Fibroblast of villous mesenchyme (primary cell): Measurements from ENCODE around the gene TNS1. TPM values are rescaled to one million over a fixed set of nuclear protein-coding genes. Genes with fewer than 3 reads are reported as not detected.

Experiments used
- DNase-seq: peaks from one replicate; pipeline ENCODE4 v3.0.0-alpha.2; 2010; ENCODE audit warnings: low read depth
- H3K4me3 ChIP-seq: 2 replicates; pipeline ENCODE4 v1.5.1; 2011; ENCODE audit warnings: low read depth, mild to moderate bottlenecking, low read length
- CTCF ChIP-seq: IDR thresholded peaks from 2 replicates; pipeline ENCODE4 v1.5.1; 2012; ENCODE audit warnings: low read depth, mild to moderate bottlenecking, low read length; ENCODE audit not compliant: insufficient read depth
- total RNA-seq: library from RNA; depleted of rRNA; stranded (reverse); fragments of >200 nt; gene quantifications from 2 replicates; pipeline ENCODE4 v1.2.3, GENCODE V29; 2012

The TNS1 gene
- total RNA-seq, 1 donor = 127 TPM

DNA sequence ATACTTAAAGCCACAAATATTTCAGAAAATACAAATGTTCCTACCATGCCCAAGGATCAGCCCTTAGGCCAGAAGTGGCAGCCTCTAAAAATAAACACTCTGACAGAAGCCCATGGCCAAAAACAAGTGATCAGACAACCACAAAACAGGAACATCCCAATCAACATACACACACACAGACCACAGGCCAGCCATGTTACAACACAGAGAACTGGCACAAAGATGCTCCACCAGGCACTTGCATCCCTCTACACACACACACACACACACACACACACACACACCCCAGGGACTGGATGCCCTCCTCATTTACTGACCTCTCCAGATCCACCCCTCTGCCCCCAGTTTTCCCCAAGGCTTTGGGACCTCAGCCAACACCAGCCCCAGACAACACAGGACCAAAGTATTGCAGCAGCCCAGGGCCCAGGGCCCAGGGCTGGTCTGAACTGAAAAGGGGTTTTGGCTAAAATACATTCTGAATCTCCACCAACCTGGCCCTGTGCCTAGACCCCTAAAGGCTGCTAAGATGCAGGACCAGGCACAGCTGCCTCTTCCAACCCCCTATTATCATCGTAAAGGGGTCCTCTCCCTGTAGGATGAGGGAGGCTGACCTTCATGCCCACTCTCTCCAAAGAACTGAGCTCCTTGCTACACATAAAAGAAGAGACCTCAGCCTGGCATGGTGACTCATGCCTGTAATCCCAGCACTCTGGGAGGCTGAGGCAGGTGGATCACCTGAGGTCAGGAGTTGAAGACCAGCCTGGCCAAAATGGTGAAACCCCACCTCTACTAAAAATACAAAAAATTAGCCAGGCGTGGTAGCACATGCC lies 151.4 kb downstream of the TNS1 start:
- TF ChIP-seq CTCF = no peak
- peak; percentile 63 for DNase-seq
- H3K4me3 ChIP-seq = no peak overlapping the region

DNA sequence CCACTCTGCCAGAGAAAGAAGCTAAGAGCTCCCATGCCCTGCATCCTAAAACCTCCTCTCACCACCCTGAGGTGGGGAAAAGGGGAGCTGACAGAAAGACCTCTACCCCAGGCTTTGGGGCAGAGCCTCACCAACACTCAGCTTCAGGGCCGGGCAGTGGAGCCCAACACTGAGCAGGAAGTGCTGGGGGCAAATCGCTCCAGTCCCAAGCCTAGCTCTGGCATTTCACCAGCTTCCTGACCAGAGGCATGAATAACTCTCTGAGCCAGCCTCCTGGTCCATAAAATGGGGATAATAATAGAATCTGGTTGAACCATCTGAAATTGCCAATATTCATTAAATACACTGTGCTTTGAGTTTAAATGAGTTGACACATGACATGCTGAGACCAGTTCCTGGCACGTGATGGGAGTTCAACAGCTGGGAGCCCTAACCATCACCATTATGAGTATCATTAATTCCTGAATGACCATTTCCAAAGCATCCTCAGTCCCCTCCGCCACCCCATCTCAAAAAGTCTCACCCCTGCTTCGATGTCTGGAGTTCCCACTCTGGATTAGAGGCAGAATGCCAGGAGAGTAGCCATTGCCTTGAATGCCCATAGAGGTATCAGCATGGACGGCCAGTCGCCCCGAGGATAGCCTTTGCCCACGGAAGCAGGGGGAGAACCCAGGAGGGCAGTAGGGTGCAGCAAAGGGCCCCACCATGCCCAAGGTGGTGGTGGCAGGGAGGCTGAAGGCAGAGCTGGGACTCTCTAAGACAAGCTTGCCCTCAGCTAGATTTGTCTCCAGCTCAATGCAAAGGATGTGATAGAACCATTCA lies 153.4 kb downstream of the TNS1 start:
- no peak overlapping the region for H3K4me3 ChIP-seq
- TF ChIP-seq CTCF = no peak
- no peak for DNase-seq

- H3K4me3 ChIP-seq = no peak overlapping the region
- DNase-seq = no peak
- no peak for TF ChIP-seq CTCF
Observed at GRCh38 chr2:217848351-217848957, 154.3 kb downstream of the TNS1 start.

DNA sequence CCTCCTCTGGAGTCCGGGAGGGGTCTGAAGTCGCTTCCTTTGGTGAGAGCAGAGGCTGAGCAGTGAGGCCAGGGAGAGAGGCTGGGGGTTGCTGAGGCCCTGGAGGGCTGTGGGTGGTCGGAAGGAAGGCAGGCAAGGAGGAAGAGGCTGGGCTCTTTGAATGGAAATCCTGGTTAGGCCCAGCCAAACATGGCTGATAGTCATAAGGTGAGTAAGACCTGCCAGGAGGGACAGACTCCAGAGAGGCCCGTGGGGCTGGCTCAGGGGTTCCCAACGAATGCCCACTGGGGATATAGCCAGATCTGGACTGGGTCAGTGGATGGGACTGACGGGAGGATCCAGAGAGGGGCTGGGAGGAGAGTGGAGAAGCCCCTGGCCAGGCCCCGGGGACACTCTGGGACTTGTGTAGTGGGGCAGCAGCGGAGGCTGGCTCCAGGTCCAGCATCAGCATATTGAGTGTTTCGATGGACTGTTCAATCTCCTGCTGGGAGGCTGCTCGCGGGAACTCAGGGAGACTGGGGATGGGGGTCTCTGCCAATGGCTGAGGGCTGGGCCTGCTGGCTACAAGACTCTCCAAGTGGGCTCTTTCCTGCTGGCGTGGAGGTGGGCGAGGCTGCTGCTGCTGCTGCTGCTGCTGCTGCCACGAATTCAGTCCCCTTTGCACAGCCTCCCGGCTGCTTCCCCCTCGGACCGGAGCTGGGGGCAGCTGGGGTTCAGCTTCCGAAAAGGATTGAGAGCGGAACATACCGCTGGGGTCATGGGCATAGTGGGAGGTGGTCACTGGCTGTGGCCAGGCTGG lies 155.0 kb downstream of the TNS1 start:
- no peak overlapping the region for H3K4me3 ChIP-seq
- no peak for TF ChIP-seq CTCF
- DNase-seq = no peak

- no peak for TF ChIP-seq CTCF
- DNase-seq = no peak
- no peak overlapping the region for H3K4me3 ChIP-seq
Observed at GRCh38 chr2:217847115-217847514, 155.7 kb downstream of the TNS1 start.

DNA sequence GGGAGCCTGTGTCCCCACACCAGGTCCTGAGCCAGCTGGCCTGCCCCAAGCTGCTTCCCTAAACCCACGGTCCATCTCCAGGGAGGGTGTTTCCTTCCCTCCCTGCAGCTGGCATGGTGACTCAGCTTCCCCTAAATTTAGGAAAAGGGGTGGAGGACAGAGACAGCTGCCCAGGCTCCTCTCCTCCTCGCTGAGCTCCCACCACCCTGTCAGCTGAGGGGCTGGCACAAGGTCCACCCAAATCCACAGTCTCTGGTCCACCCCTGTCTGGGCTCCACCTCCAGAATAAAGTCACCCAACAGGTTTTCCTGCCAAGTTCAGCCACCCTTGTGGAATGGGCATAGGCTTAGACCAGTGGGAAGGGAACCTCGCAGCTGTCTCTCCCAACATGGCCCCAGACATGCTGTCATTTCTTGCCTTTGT lies 156.5 kb downstream of the TNS1 start:
- no peak for TF ChIP-seq CTCF
- no peak overlapping the region for H3K4me3 ChIP-seq
- no peak for DNase-seq
